HG03280 (cell line): Measurements from ENCODE around the gene RABEP1.

Experiments
- ATAC-seq: cut with Tn5 transposase; IDR thresholded peaks from one replicate; pipeline ENCODE4 v1.9.1; 2021; ENCODE audit warnings: mild to moderate bottlenecking, moderate library complexity; ENCODE audit not compliant: unreplicated experiment

Gene RABEP1

GRCh38 chr17:5355421-5356129 is 73.5 kb downstream of the RABEP1 start:
- no peak for ATAC-seq

- no peak for ATAC-seq
Observed at GRCh38 chr17:5361426-5361825, 79.3 kb downstream of the RABEP1 start.

- ATAC-seq: no peak
Observed at GRCh38 chr17:5362162-5362811, 80.2 kb downstream of the RABEP1 start.

- no peak for ATAC-seq
Observed at GRCh38 chr17:5364156-5364555, 82.1 kb downstream of the RABEP1 start.

GRCh38 chr17:5364696-5365095 is 82.6 kb downstream of the RABEP1 start:
- ATAC-seq: no peak

- ATAC-seq: no peak
Observed at GRCh38 chr17:5365831-5366230, 83.7 kb downstream of the RABEP1 start.

- no peak for ATAC-seq
Observed at GRCh38 chr17:5370411-5370810, 88.3 kb downstream of the RABEP1 start.

GRCh38 chr17:5373112-5373511 is 91.0 kb downstream of the RABEP1 start:
- peak; percentile 55 for ATAC-seq

GRCh38 chr17:5378566-5379207 is 96.6 kb downstream of the RABEP1 start:
- no peak for ATAC-seq

GRCh38 chr17:5379351-5380107 is 97.4 kb downstream of the RABEP1 start:
- ATAC-seq: no peak

GRCh38 chr17:5380491-5381135 is 98.5 kb downstream of the RABEP1 start:
- ATAC-seq: no peak

- ATAC-seq: no peak
Observed at GRCh38 chr17:5381542-5381941, 99.5 kb downstream of the RABEP1 start.

- no peak for ATAC-seq
Observed at GRCh38 chr17:5391678-5392077, 109.6 kb downstream of the RABEP1 start.

- no peak for ATAC-seq
Observed at GRCh38 chr17:5396612-5397011, 114.5 kb downstream of the RABEP1 start.

- no peak for ATAC-seq
Observed at GRCh38 chr17:5399767-5400166, 117.7 kb downstream of the RABEP1 start.

- no peak for ATAC-seq
Observed at GRCh38 chr17:5405400-5405799, 123.3 kb downstream of the RABEP1 start.

GRCh38 chr17:5408186-5408585 is 126.1 kb downstream of the RABEP1 start:
- ATAC-seq: no peak

GRCh38 chr17:5410594-5411272 is 128.6 kb downstream of the RABEP1 start:
- no peak for ATAC-seq

GRCh38 chr17:5413682-5414081 is 131.6 kb downstream of the RABEP1 start:
- ATAC-seq: no peak

GRCh38 chr17:5416901-5417300 is 134.8 kb downstream of the RABEP1 start:
- ATAC-seq: no peak
